Myocyte (in vitro differentiated cells): ENCODE data around the gene ARRDC4. TPM values are rescaled to one million over a fixed set of nuclear protein-coding genes. Genes with fewer than 3 reads are reported as not detected.
A peak's percentile ranks its signal among the peaks of the same experiment; 100 is the strongest.
"Not testable (repeated sequence)": the region's sequence is repeated elsewhere in the genome, so short reads cannot be mapped to it uniquely, and the experiment has no call there.

Experiments used
- DNase-seq: peaks from one replicate; pipeline ENCODE4 v3.0.0-alpha.2; 2012; ENCODE audit warnings: low read depth
- total RNA-seq: library from RNA; depleted of rRNA; stranded (reverse); fragments of >200 nt; gene quantifications from 2 replicates; pipeline ENCODE4 v1.2.3, GENCODE V29; 2014

ARRDC4 gene
- total RNA-seq, 1 donor from 2014 or later: 22.7 TPM

- DNase-seq: no peak
Observed at GRCh38 chr15:97966246-97966645, 5.7 kb downstream of the ARRDC4 start.

GRCh38 chr15:97966924-97967620 is 6.6 kb downstream of the ARRDC4 start:
- no peak for DNase-seq

GRCh38 chr15:97967881-97968280 is 7.4 kb downstream of the ARRDC4 start:
- DNase-seq: no peak

- DNase-seq: no peak
Observed at GRCh38 chr15:97968380-97968779, 7.9 kb downstream of the ARRDC4 start.

GRCh38 chr15:97972366-97972765 is 11.9 kb downstream of the ARRDC4 start:
- no peak for DNase-seq

- no peak for DNase-seq
Observed at GRCh38 chr15:97976129-97976528, 15.6 kb downstream of the ARRDC4 start.

DNA sequence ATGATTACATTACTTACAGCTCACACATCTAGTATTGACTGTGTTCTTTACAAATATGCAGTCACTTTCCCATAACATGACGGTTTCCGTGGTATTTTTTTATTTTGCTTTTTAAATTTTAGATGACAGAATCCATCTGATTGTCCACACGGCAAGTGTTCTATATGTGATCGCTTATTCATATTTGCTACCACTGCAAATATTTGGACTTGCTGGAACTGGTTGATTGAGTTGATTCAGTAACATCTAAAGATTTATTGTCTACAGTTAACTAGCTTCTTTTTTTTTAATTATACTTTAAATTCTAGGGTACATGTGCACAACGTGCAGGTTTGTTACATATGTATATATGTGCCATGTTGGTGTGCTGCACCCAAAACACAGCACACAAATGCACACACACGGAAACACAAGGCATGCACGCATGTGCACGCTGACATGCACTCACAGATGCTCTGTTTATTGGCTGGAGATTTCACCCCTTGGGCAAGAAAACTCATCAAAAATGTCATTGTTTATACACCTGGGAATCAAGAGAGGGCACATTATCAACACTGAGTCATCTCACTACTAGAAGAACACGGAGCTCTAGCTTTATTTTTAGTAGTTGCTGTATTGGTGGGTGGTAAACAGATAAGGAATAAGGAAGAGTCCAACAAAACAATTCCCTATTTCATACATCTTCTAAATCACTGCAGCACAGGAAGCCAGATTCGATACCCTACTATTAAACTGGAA is 16.4 kb downstream of the ARRDC4 start:
- DNase-seq: no peak

DNA sequence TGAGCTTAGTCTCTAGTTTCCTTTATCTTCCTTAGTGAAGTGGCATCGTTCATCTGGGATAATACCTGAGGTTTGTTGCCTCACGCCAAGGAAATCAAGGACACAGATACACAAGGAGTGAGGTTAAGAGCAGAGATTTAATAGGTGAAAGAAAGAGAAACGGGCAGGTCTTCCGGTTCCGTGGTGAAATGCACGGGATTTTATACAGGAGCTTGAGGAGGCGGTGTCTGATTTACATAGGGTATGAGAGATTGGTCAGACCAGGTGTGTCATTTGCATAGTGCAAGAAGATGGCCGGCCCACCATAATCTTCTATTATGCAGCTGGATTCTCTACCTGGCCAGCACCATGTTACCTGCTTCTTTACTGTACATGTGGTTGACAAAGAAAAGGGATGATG is 17.2 kb downstream of the ARRDC4 start:
- DNase-seq: no peak

GRCh38 chr15:97978401-97979139 is 18.1 kb downstream of the ARRDC4 start:
- DNase-seq: peak; percentile 54

DNA sequence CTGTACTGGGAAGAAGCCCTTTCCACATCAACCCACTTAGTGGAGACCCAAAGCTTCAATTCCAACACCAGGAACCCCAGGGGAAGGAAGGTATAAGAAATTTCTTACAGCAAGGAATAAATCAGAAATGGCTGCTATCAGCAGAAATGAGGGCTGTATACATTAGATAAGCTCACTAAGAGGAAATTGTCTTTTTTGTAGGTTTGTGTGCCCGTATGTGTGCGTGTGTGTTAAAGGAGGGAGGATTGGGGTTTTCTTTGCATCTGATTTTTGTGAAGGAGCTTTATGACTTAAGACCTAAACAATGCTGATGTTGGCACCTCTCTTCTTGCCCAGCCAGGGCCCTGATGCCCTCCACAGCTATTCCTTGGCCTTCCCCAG is 18.6 kb downstream of the ARRDC4 start:
- DNase-seq: no peak

GRCh38 chr15:97981058-97981457 is 20.6 kb downstream of the ARRDC4 start:
- DNase-seq: no peak

DNA sequence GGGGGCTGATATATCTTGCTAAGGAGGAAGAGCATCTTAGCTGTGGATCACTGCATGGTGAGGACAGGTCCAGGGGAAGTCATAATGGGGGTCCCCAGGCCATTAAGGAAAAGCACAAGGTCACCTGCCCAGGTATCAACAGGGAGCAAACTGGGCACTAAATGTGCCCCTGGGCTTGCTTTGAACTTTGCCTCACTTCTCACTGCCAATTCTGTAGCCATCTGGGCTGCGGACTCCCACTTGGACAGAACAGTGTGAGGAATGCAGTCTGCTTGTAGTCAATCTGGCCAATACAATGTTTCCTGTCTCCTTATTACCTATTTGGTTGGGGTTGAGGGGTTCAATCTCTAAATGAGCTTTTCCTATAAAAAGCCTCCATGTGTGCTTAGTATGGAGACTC is 21.3 kb downstream of the ARRDC4 start:
- no peak for DNase-seq

DNA sequence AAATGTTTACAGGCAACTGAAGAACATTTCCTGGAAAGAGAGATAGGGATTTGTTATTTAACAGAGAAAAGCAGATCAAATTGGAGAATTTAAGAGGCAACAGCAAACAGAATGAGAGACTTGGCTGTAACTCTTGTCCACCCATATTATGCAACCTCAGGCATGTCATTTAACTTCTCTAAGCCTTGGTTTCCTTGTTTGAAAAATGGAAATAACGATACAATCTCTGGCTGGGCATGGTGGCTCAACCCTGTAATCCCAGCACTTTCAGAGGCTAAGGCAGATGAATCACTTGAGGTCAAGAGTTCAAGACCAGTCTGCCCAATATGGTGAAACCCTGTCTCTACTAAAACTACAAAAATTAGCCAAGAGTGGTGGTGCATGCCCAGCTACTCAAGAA is 23.7 kb downstream of the ARRDC4 start:
- no peak for DNase-seq

GRCh38 chr15:97985979-97986378 is 25.5 kb downstream of the ARRDC4 start:
- not testable (repeated sequence) for DNase-seq

DNA sequence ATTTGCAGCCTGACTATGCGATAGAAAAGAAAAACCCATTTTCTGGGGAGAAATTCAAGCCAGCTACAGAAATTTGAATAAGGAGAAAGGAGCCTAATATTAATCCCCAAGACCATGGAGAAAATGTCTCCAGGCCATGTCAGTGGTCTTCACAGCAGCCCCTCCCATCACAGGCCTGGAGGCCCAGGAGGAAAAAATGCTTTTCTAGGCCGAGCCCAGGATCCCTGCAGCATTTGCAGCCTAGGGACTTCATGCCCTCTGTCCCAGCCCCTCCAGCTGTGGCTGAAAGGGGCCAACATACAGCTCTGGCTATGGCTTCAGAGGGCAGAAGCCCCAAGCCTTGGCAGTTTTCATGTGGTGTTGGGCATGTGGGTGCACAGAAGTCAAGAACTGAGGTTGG is 26.3 kb downstream of the ARRDC4 start:
- DNase-seq: no peak

GRCh38 chr15:97989299-97989698 is 28.8 kb downstream of the ARRDC4 start:
- DNase-seq: peak; percentile 28

DNA sequence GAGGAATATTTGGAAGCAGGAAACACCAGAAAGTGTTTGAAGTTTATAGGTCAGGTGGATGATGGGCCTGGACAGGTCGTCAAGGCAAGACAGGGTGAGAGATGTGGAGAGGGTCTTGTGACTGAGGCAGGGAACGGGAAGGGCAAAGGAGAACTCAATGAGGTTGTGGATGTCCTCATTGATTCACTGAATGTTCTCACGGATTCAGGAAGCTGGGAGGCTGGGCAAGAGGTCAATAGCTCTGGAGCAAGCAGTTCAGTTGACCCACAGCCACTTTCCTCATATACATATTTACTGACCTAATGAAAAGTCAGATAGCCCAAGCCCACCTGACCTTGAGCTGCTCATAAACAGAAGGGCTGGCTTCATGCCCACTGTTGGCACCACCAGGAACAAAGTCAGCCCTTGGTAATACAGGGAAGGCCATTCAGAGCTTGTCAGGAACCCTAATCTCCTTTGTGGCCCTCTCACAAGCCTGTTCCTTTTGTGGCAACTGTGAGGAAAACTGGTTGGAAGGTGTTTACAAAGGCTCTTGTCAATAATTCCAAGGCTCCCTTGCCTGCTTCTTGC is 31.6 kb downstream of the ARRDC4 start:
- peak; percentile 39 for DNase-seq

GRCh38 chr15:97992823-97993222 is 32.3 kb downstream of the ARRDC4 start:
- DNase-seq: no peak

DNA sequence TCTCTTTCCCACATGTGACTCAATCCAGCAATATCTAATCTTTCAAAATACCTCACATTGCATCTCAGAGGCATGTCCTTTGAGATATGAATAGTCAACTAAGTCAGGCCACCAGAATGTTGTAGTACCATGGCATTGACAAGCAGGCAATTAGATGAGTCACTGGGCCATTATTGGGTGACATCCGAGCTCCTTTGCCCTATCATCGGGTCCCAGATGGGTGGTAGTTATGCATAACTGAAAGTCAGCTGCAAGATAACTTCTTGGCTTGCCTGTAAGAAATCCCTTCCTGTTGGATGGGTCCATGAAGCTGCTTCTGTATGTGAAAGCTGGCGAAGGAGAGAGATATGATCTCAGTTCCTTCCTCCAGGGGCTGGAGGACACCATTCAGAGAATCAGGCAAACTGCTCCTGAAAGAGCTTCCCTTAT is 32.8 kb downstream of the ARRDC4 start:
- peak; percentile 94 for DNase-seq

DNA sequence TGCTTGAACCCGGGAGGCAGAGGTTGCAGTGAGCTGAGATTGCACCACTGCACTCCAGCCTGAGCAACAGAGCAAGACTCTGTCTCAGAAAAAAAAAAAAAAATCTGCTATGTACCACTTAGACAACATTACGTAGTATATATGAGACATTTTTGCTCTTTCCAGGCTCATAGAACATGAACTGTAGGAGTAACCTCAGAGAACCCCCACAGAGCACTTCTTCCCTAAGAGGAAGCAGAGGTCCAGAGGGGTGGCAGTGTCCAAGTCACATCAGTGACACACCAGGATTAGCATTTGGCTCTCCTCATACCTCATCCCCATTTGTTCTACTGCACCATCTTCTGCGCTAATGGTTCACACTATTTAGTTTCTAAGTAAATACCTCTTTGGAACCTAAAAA is 33.7 kb downstream of the ARRDC4 start:
- no peak for DNase-seq

- DNase-seq: no peak
Observed at GRCh38 chr15:97995192-97995591, 34.7 kb downstream of the ARRDC4 start.
